Gastrocnemius medialis (tissue), 4 donors: ENCODE results near the gene ZNF366. TPM values are rescaled to one million over a fixed set of nuclear protein-coding genes. Genes with fewer than 3 reads are reported as not detected.

Experiments used
- ATAC-seq, 2 donors: fragments of 150-250 bp; one replicate each; pipeline ENCODE4 v1.9.1; 2016
- DNase-seq, 2 donors: peaks; one replicate each; pipeline ENCODE4 v3.0.0-alpha.2; 2019
- H3K27ac ChIP-seq, 4 donors: fragments of 200-600 bp; sonication (generic); 1 replicate in 1 of 4; 2 replicates in 3 of 4; pipeline ENCODE4 v1.5.1; 2016 to 2018; ENCODE audit warnings: mild to moderate bottlenecking in 2 of 4, moderate library complexity in 1 of 4
- H3K27me3 ChIP-seq, 3 donors: fragments of 200-600 bp; sonication (generic) in 2 of 3; 1 replicate in 1 of 3; 2 replicates in 2 of 3; pipeline versions ENCODE4 v1.5.1 to v1.6.0; 2016 to 2019; ENCODE audit warnings: mild to moderate bottlenecking in 1 of 3, moderate library complexity in 1 of 3
- H3K36me3 ChIP-seq, 2 donors: fragments of 200-600 bp; sonication (generic) in 1 of 2; one replicate each; pipeline ENCODE4 v1.5.1; 2017 to 2018
- H3K4me1 ChIP-seq, 2 donors: fragments of 200-600 bp; sonication (generic) in 1 of 2; one replicate each; pipeline ENCODE4 v1.5.1; 2016 to 2017; ENCODE audit warnings: mild to moderate bottlenecking in 2 of 2
- H3K4me3 ChIP-seq, 4 donors: fragments of 200-600 bp; sonication (generic) in 3 of 4; 1 replicate in 1 of 4; 2 replicates in 3 of 4; pipeline ENCODE4 v1.5.1; 2016 to 2019; ENCODE audit warnings: mild to moderate bottlenecking in 2 of 4
- H3K9me3 ChIP-seq, 3 donors: fragments of 200-600 bp; sonication (generic) in 2 of 3; 1 replicate in 1 of 3; 2 replicates in 2 of 3; pipeline ENCODE4 v1.5.1; 2016 to 2019
- CTCF ChIP-seq, 5 experiments: fragments of 450-650 bp in 3 of 5; fragments of 200-600 bp in 2 of 5; sonication (generic) in 2 of 5; IDR thresholded peaks in 4 of 5; conservative IDR thresholded peaks in 1 of 5; 1 replicate in 4 of 5; 2 replicates in 1 of 5; pipeline ENCODE4 v1.5.1; 2016 to 2019; ENCODE audit warnings: antibody characterized with exemption in 5 of 5, mild to moderate bottlenecking in 3 of 5, moderate library complexity in 3 of 5
- POLR2A ChIP-seq, 2 donors: fragments of 450-650 bp; IDR thresholded peaks; one replicate each; pipeline ENCODE4 v1.6.1; 2017; ENCODE audit warnings: antibody characterized with exemption in 2 of 2, mild to moderate bottlenecking in 2 of 2, moderate library complexity in 2 of 2
- in situ Hi-C, 4 donors: fragments of 200-750 bp; cut with MboI; loops; one replicate each; pipeline versions ENCODE4 v1.15.0 to v1.8.0; 2017; ENCODE audit warnings: low sequenced_read_pairs in 4 of 4
- intact Hi-C: fragments of 100-400 bp; cut with DNase I; formaldehyde crosslinking; loops from one replicate; pipeline ENCODE4 v1.15.1; 2023; ENCODE audit warnings: low total_unique reads
- total RNA-seq, 4 donors: library from RNA; depleted of rRNA; stranded (reverse); fragments of >200 nt; gene quantifications; one replicate each; pipeline versions ENCODE4 v1.1.0 to v1.2.3, GENCODE V29; 2016

ZNF366 gene
- total RNA-seq, 4 donors from 2014 or later: 2.0 to 5.8 (median 3.0) TPM

GRCh38 chr5:72523960-72524582 is 16.9 kb upstream of the ZNF366 start:
- Histone ChIP-seq H3K9me3 (no peaks in the 10 kb centered on the region), H3K36me3 (no peaks in the 10 kb centered on the region), H3K4me3 (no peak overlapping the region), H3K27ac (peak overlapping the region in 3 of 4 donors; percentile 15 to 44 (median 33)), H3K27me3 (no peaks in the 10 kb centered on the region), H3K4me1 (peaks cover 3 to 4% of the 10 kb centered on the region in 2 donors)
- ATAC-seq (peak; percentile 85 to 93), DNase-seq (no peak)
- intact Hi-C loops: loop anchor here (1.0 to 10.0 kb wide), 2 partner anchors 158 to 379 kb away; no protein-coding TSS in a partner anchor
- TF ChIP-seq CTCF (IDR thresholded peaks at IDR 0.05 in 4 of 5, conservative IDR thresholded peaks at IDR 0.05 in 1 of 5) (peak; percentile 54 to 68 (median 65)), POLR2A (IDR thresholded peaks at IDR 0.05) (no peak)
- in situ Hi-C loops: loop anchor here in 1 of 4 donors (5.0 kb wide), 1 partner anchor 157 kb away; no protein-coding TSS in a partner anchor

GRCh38 chr5:72522607-72523006 is 15.4 kb upstream of the ZNF366 start:
- Histone ChIP-seq H3K27me3 (no peaks in the 10 kb centered on the region), H3K4me3 (no peak overlapping the region), H3K27ac (no peak overlapping the region), H3K9me3 (no peaks in the 10 kb centered on the region), H3K36me3 (no peaks in the 10 kb centered on the region), H3K4me1 (peaks cover 13 to 15% of the 10 kb centered on the region in 2 donors)
- no peak for ATAC-seq
- TF ChIP-seq CTCF (IDR thresholded peaks at IDR 0.05 in 4 of 5, conservative IDR thresholded peaks at IDR 0.05 in 1 of 5) (no peak), POLR2A (IDR thresholded peaks at IDR 0.05) (no peak)
- in situ Hi-C loops: loop anchor here in 1 of 4 donors (5.0 kb wide), 1 partner anchor 155 kb away; no protein-coding TSS in a partner anchor
- intact Hi-C loops: loop anchor here (10.0 kb wide), 1 partner anchor 378 kb away; no protein-coding TSS in a partner anchor
- DNase-seq: no peak

- no peak for ATAC-seq
- Histone ChIP-seq H3K27ac (peak overlapping the region; percentile 49 to 77 (median 61)), H3K27me3 (no peaks in the 10 kb centered on the region), H3K4me3 (no peak overlapping the region), H3K4me1 (peaks cover 14 to 24% of the 10 kb centered on the region in 2 donors), H3K36me3 (no peaks in the 10 kb centered on the region), H3K9me3 (no peaks in the 10 kb centered on the region)
- in situ Hi-C loops (loop anchor here in 2 of 4 donors (5.0 kb wide), 1 partner anchor 147 kb away; no protein-coding TSS in a partner anchor), intact Hi-C loops (no loop called here)
- DNase-seq: no peak
- TF ChIP-seq CTCF (IDR thresholded peaks at IDR 0.05 in 4 of 5, conservative IDR thresholded peaks at IDR 0.05 in 1 of 5) (no peak), POLR2A (IDR thresholded peaks at IDR 0.05) (no peak)
These were observed 11.9 kb upstream of the ZNF366 start for GRCh38 chr5:72519111-72519510.

- peak overlapping the region; percentile 49 to 77 (median 61) for H3K27ac ChIP-seq
- in situ Hi-C loops: loop anchor here in 2 of 4 donors (5.0 kb wide), 1 partner anchor 146 kb away; no protein-coding TSS in a partner anchor
- peak; percentile 67 to 81 for ATAC-seq
- H3K9me3 ChIP-seq: no peaks in the 10 kb centered on the region
- no peak overlapping the region for H3K4me3 ChIP-seq
- TF ChIP-seq CTCF (IDR thresholded peaks at IDR 0.05 in 4 of 5, conservative IDR thresholded peaks at IDR 0.05 in 1 of 5) (no peak), POLR2A (IDR thresholded peaks at IDR 0.05) (no peak)
- intact Hi-C loops: no loop called here
- H3K4me1 ChIP-seq: peaks cover 11 to 19% of the 10 kb centered on the region in 2 donors
- H3K27me3 ChIP-seq: no peaks in the 10 kb centered on the region
- H3K36me3 ChIP-seq: no peaks in the 10 kb centered on the region
- DNase-seq: peak; percentile 37 to 69
These were observed 10.9 kb upstream of the ZNF366 start for GRCh38 chr5:72518001-72518683.
